ENCODE results near the gene MORN1.

MORN1 gene

GRCh38 chr1:2294033-2294724 is 97.2 kb downstream of the MORN1 start:
- no peak for TF ChIP-seq ISL1 (CRISPR knock-in tag; IDR thresholded peaks at IDR 0.05)
- no peak for TF ChIP-seq ARNTL (CRISPR knock-in tag; IDR thresholded peaks at IDR 0.05; ENCODE audit: borderline replicate concordance, low read depth)
- TF ChIP-seq TCF4 (CRISPR knock-in tag; IDR thresholded peaks at IDR 0.05; ENCODE audit: borderline replicate concordance): no peak
- no peak for TF ChIP-seq PPARA (CRISPR knock-in tag; IDR thresholded peaks at IDR 0.05; ENCODE audit: borderline replicate concordance)
- no peak for TF ChIP-seq RARB (CRISPR knock-in tag; IDR thresholded peaks at IDR 0.05)
- TF ChIP-seq BACH2 (CRISPR knock-in tag; IDR thresholded peaks at IDR 0.05; ENCODE audit: borderline replicate concordance): no peak
- no peak for TF ChIP-seq SNAI2 (CRISPR knock-in tag; IDR thresholded peaks at IDR 0.05)
- TF ChIP-seq GLIS3 (CRISPR knock-in tag; IDR thresholded peaks at IDR 0.05): no peak
- TF ChIP-seq ZNF565 (CRISPR knock-in tag; conservative IDR thresholded peaks at IDR 0.05; ENCODE audit: low read depth): no peak
- no peak for TF ChIP-seq OSR1 (CRISPR knock-in tag; IDR thresholded peaks at IDR 0.05)
- TF ChIP-seq ESRRG (CRISPR knock-in tag; IDR thresholded peaks at IDR 0.05): no peak
- no peak for TF ChIP-seq CSDC2 (CRISPR knock-in tag; IDR thresholded peaks at IDR 0.05)
- TF ChIP-seq PATZ1 (CRISPR knock-in tag; IDR thresholded peaks at IDR 0.05; ENCODE audit: borderline replicate concordance): no peak
- TF ChIP-seq ZNF70 (CRISPR knock-in tag; IDR thresholded peaks at IDR 0.05): no peak
- TF ChIP-seq TOX (CRISPR knock-in tag; IDR thresholded peaks at IDR 0.05; ENCODE audit: borderline replicate concordance): no peak
- TF ChIP-seq ZFP3 (CRISPR knock-in tag; IDR thresholded peaks at IDR 0.05): no peak
- no peak for TF ChIP-seq ZC3H10 (CRISPR knock-in tag; IDR thresholded peaks at IDR 0.05)
- no peak for TF ChIP-seq CSRNP3 (CRISPR knock-in tag; IDR thresholded peaks at IDR 0.05)
- no peak for TF ChIP-seq ZFP30 (CRISPR knock-in tag; IDR thresholded peaks at IDR 0.05)
- ATAC-seq: no peak

- no peak for ATAC-seq
- no peak for TF ChIP-seq ZNF8 (CRISPR knock-in tag; IDR thresholded peaks at IDR 0.05)
- TF ChIP-seq ISL1 (CRISPR knock-in tag; IDR thresholded peaks at IDR 0.05): no peak
- TF ChIP-seq ZNF70 (CRISPR knock-in tag; IDR thresholded peaks at IDR 0.05): no peak
- TF ChIP-seq PPARA (CRISPR knock-in tag; IDR thresholded peaks at IDR 0.05; ENCODE audit: borderline replicate concordance): no peak
- no peak for TF ChIP-seq ZNF565 (CRISPR knock-in tag; conservative IDR thresholded peaks at IDR 0.05; ENCODE audit: low read depth)
- no peak for TF ChIP-seq TSHZ2 (CRISPR knock-in tag; IDR thresholded peaks at IDR 0.05)
- no peak for TF ChIP-seq SNAI2 (CRISPR knock-in tag; IDR thresholded peaks at IDR 0.05)
- no peak for TF ChIP-seq BACH2 (CRISPR knock-in tag; IDR thresholded peaks at IDR 0.05; ENCODE audit: borderline replicate concordance)
- TF ChIP-seq ZC3H10 (CRISPR knock-in tag; IDR thresholded peaks at IDR 0.05): no peak
- no peak for TF ChIP-seq TOX (CRISPR knock-in tag; IDR thresholded peaks at IDR 0.05; ENCODE audit: borderline replicate concordance)
- TF ChIP-seq OSR1 (CRISPR knock-in tag; IDR thresholded peaks at IDR 0.05): no peak
- no peak for TF ChIP-seq PATZ1 (CRISPR knock-in tag; IDR thresholded peaks at IDR 0.05; ENCODE audit: borderline replicate concordance)
- TF ChIP-seq CREB5 (CRISPR knock-in tag; IDR thresholded peaks at IDR 0.05; ENCODE audit: low read depth): no peak
- no peak for TF ChIP-seq CSDC2 (CRISPR knock-in tag; IDR thresholded peaks at IDR 0.05)
Observed at GRCh38 chr1:2292725-2293450, 98.5 kb downstream of the MORN1 start.
